Suprapubic skin (tissue), 4 donors: ENCODE data around the gene WHAMM. TPM values are rescaled to one million over a fixed set of nuclear protein-coding genes. Genes with fewer than 3 reads are reported as not detected.

Experiments used
- DNase-seq, 2 donors: peaks; one replicate each; pipeline ENCODE4 v3.0.0-alpha.2; 2019; ENCODE audit warnings: low spot score in 2 of 2
- H3K27ac ChIP-seq: fragments of 200-600 bp; sonication (generic); one replicate; pipeline ENCODE4 v1.5.1; 2019
- H3K27me3 ChIP-seq: fragments of 200-600 bp; sonication (generic); one replicate; pipeline ENCODE4 v1.5.1; 2019
- H3K36me3 ChIP-seq: fragments of 200-600 bp; sonication (generic); one replicate; pipeline ENCODE4 v1.5.1; 2019
- H3K4me1 ChIP-seq: fragments of 200-600 bp; sonication (generic); one replicate; pipeline ENCODE4 v1.5.1; 2019
- H3K4me3 ChIP-seq: fragments of 200-600 bp; sonication (generic); one replicate; pipeline ENCODE4 v1.5.1; 2019; ENCODE audit warnings: mild to moderate bottlenecking
- H3K9me3 ChIP-seq: fragments of 200-600 bp; sonication (generic); one replicate; pipeline ENCODE4 v1.5.1; 2019
- CTCF ChIP-seq, 2 donors: fragments of 200-600 bp in 1 of 2; fragments of 450-650 bp in 1 of 2; sonication (generic) in 1 of 2; IDR thresholded peaks; one replicate each; pipeline ENCODE4 v1.5.1; 2016 to 2019; ENCODE audit warnings: antibody characterized with exemption in 2 of 2, mild to moderate bottlenecking in 1 of 2, moderate library complexity in 1 of 2
- EP300 ChIP-seq: sonication (generic); formaldehyde crosslinking; IDR thresholded peaks from one replicate; pipeline ENCODE4 v1.6.1; 2017; ENCODE audit warnings: antibody characterized with exemption
- POLR2A ChIP-seq, 2 donors: fragments of 450-650 bp; IDR thresholded peaks; one replicate each; pipeline ENCODE4 v1.6.1; 2017; ENCODE audit warnings: antibody characterized with exemption in 2 of 2, mild to moderate bottlenecking in 2 of 2, moderate library complexity in 2 of 2
- POLR2AphosphoS5 ChIP-seq, 3 donors: sonication (generic); formaldehyde crosslinking; IDR thresholded peaks; one replicate each; pipeline ENCODE4 v1.6.1; 2017; ENCODE audit warnings: antibody characterized with exemption in 3 of 3
- WGBS: methylation state at CpG from one replicate; pipeline ENCODE4 v1.1.5; 2018; 5-methylcytosine and 5-hydroxymethylcytosine counted together
- total RNA-seq, 4 donors: library from RNA; depleted of rRNA; stranded (reverse); fragments of >200 nt; gene quantifications; one replicate each; pipeline ENCODE4 v1.1.0, GENCODE V29; 2016

The WHAMM gene
- total RNA-seq, 4 donors from 2014 or later, result 8.1 to 15.9 (median 10.4) TPM

GRCh38 chr15:82767163-82767829 lies 42.1 kb upstream of the WHAMM start:
- TF ChIP-seq POLR2A (IDR thresholded peaks at IDR 0.05) (no peak), POLR2AphosphoS5 (IDR thresholded peaks at IDR 0.05) (no peak), CTCF (IDR thresholded peaks at IDR 0.05) (no peak), EP300 (no peak)
- DNase-seq, result no peak
- Histone ChIP-seq H3K9me3 (no peaks in the 10 kb centered on the region), H3K4me3 (no peak overlapping the region), H3K36me3 (peaks cover under 1% of the 10 kb centered on the region), H3K27me3 (no peaks in the 10 kb centered on the region), H3K27ac (no peak overlapping the region), H3K4me1 (no peaks in the 10 kb centered on the region)
- WGBS, result 76% methylated on average over 2 of the region's 2 CpGs

DNA sequence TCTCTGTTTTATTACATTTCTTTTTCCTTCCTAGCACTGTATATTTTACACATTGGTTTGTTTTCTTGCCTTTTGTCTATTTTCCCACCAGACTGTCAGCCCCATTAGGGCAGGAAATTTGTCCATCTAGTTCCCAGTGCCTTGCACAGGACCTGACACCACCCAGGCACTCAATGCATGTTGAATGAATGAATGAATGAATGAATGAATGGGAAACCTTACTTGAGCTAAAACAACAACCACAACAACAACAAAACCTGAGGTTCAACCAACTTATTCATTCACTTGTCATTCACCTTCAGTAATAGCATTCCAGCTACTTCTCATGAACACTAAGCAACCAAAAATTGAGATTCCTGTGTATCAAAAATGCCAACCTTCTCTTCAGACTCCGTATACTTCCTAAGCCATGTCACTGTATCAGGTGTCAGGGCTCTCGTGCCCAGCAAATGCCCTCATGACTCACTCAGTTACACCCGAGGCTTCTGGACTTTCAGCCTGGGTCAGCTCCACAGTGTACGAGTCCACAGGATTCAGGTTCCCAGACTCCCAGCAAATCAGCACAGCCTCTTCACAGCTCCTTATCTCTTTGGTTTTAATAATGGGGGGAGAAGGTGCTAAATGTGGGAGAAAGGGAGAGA lies 40.9 kb upstream of the WHAMM start:
- H3K4me3 ChIP-seq, result no peak overlapping the region
- no peaks in the 10 kb centered on the region for H3K4me1 ChIP-seq
- no peak for TF ChIP-seq POLR2A (IDR thresholded peaks at IDR 0.05)
- no peak for TF ChIP-seq POLR2AphosphoS5 (IDR thresholded peaks at IDR 0.05)
- TF ChIP-seq EP300, result no peak
- no peak for TF ChIP-seq CTCF (IDR thresholded peaks at IDR 0.05)
- no peak for DNase-seq
- no peaks in the 10 kb centered on the region for H3K36me3 ChIP-seq
- 84% methylated on average over 4 of the region's 4 CpGs for WGBS
- no peaks in the 10 kb centered on the region for H3K27me3 ChIP-seq
- H3K27ac ChIP-seq, result no peak overlapping the region
- H3K9me3 ChIP-seq, result no peaks in the 10 kb centered on the region

DNA sequence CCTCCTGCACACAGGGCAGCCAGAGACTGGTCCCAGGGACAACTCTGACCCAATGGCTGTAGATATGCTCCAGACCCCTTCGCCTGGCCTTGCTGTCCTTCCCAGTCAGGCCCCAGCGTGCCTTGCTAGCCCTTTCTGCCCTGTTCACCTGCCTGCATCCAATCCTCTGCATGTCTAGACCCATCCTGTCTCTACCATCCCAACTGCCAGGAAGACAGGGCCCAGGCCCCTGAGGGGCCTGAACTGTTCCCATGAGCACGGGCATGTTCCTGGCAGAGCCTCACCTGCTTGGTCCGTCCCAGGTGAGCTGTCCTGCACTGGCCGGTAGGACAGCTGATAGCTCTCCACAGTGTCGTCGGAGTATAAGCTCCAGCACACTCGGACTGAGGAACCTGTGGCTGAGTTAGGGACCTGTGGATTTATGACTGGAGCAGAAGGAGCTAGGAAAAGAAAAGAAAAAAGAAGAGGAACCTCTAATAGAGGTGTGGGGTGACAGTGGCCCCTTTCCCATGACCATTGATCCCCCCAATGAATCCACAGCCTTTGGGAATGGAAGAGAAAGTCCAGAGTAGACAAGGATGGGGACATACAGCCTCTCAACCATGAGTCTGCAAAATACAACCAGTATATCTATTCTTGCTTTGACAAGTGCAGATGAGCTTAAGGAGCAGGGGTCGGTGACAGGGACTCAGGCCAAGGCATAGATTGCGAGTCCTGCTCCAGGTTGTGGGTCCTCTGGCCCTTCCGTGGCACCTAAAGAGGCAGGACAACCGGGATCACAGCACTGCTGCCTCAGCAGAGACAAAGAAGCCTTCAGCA lies 37.4 kb upstream of the WHAMM start:
- no peak overlapping the region for H3K4me3 ChIP-seq
- no peak for DNase-seq
- H3K27ac ChIP-seq, result no peak overlapping the region
- no peaks in the 10 kb centered on the region for H3K36me3 ChIP-seq
- H3K4me1 ChIP-seq, result no peaks in the 10 kb centered on the region
- TF ChIP-seq POLR2AphosphoS5 (IDR thresholded peaks at IDR 0.05) (no peak), EP300 (no peak), POLR2A (IDR thresholded peaks at IDR 0.05) (no peak), CTCF (IDR thresholded peaks at IDR 0.05) (no peak)
- no peaks in the 10 kb centered on the region for H3K27me3 ChIP-seq
- H3K9me3 ChIP-seq, result no peaks in the 10 kb centered on the region
- 89% methylated on average over 11 of the region's 12 CpGs for WGBS

DNA sequence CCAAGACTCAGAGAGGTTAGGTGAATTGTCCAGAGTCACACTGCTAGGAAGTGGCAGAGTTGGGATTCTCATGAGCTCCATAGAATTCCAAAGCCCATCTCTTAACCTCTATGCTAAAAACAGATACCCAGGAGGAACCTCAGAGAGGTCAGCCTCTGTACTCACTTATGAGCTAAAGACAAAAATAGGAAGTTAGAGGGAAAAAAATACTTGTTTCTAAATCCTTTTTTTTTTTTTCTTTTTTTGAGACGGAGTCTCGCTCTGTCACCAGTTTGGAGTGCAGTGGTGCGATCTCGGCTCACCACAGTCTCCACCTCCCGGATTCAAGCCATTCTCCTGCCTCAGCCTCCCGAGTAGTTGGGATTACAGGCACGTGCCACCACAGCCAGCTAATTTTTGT lies 34.9 kb upstream of the WHAMM start:
- Histone ChIP-seq H3K4me3 (no peak overlapping the region), H3K27me3 (no peaks in the 10 kb centered on the region), H3K36me3 (no peaks in the 10 kb centered on the region), H3K4me1 (no peaks in the 10 kb centered on the region), H3K27ac (no peak overlapping the region), H3K9me3 (no peaks in the 10 kb centered on the region)
- TF ChIP-seq CTCF (IDR thresholded peaks at IDR 0.05) (no peak), POLR2A (IDR thresholded peaks at IDR 0.05) (no peak), POLR2AphosphoS5 (IDR thresholded peaks at IDR 0.05) (no peak), EP300 (no peak)
- DNase-seq, result no peak
- 85% methylated on average over 7 of the region's 7 CpGs for WGBS

- H3K36me3 ChIP-seq, result no peaks in the 10 kb centered on the region
- H3K9me3 ChIP-seq, result no peaks in the 10 kb centered on the region
- H3K4me1 ChIP-seq, result no peaks in the 10 kb centered on the region
- no peak for DNase-seq
- WGBS, result 65% methylated on average over 3 of the region's 3 CpGs
- TF ChIP-seq POLR2A (IDR thresholded peaks at IDR 0.05) (no peak), POLR2AphosphoS5 (IDR thresholded peaks at IDR 0.05) (no peak), CTCF (IDR thresholded peaks at IDR 0.05) (no peak), EP300 (no peak)
- no peak overlapping the region for H3K4me3 ChIP-seq
- no peak overlapping the region for H3K27ac ChIP-seq
- no peaks in the 10 kb centered on the region for H3K27me3 ChIP-seq
Measured at GRCh38 chr15:82778755-82779154, 30.7 kb upstream of the WHAMM start.
